A204.1 (cell line): Measurements from ENCODE around the gene LRRC23.
"Not testable (repeated sequence)": the region's sequence is repeated elsewhere in the genome, so short reads cannot be mapped to it uniquely, and the experiment has no call there.

Experiments used
- FAIRE-seq: peaks from 2 replicates; lab custom pipeline; 2012; peaks lifted over from hg19 to GRCh38; lab: Jason Lieb, UNC

LRRC23 gene

GRCh38 chr12:6873094-6874014 lies 31.3 kb upstream of the LRRC23 start, which contains the start of gene SPSB2:
Gene SPSB2, minus strand, starts transcription at chr12:6873303. Its CDS starts 402 bp downstream, at chr12:6872901.
- peak; percentile 49 for FAIRE-seq

- not testable (repeated sequence) for FAIRE-seq
Observed at GRCh38 chr12:6874015-6874368, 30.6 kb upstream of the LRRC23 start.

- FAIRE-seq: not testable (repeated sequence)
Observed at GRCh38 chr12:6879824-6880223, 24.8 kb upstream of the LRRC23 start.

- FAIRE-seq: no peak
Observed at GRCh38 chr12:6883252-6883651, 21.4 kb upstream of the LRRC23 start.

- FAIRE-seq: no peak
Observed at GRCh38 chr12:6883683-6884082, 20.9 kb upstream of the LRRC23 start.

GRCh38 chr12:6884539-6884938 lies 20.1 kb upstream of the LRRC23 start:
- FAIRE-seq: no peak

GRCh38 chr12:6886206-6886999 lies 18.2 kb upstream of the LRRC23 start:
- FAIRE-seq: not testable (repeated sequence)

GRCh38 chr12:6887460-6887859 lies 17.2 kb upstream of the LRRC23 start:
- FAIRE-seq: no peak

- FAIRE-seq: no peak
Observed at GRCh38 chr12:6888360-6888759, 16.3 kb upstream of the LRRC23 start.

- FAIRE-seq: not testable (repeated sequence)
Observed at GRCh38 chr12:6888794-6889193, 15.8 kb upstream of the LRRC23 start.

GRCh38 chr12:6889775-6890573 lies 14.6 kb upstream of the LRRC23 start:
- FAIRE-seq: not testable (repeated sequence)

- FAIRE-seq: peak; percentile 37
Observed at GRCh38 chr12:6890789-6891645, 13.6 kb upstream of the LRRC23 start.

GRCh38 chr12:6891646-6892001 lies 13.0 kb upstream of the LRRC23 start:
- no peak for FAIRE-seq

GRCh38 chr12:6892683-6893082 lies 11.9 kb upstream of the LRRC23 start:
- FAIRE-seq: not testable (repeated sequence)

GRCh38 chr12:6894321-6894720 lies 10.3 kb upstream of the LRRC23 start:
- no peak for FAIRE-seq

- FAIRE-seq: no peak
Observed at GRCh38 chr12:6896846-6897435, 7.7 kb upstream of the LRRC23 start.

GRCh38 chr12:6899427-6899826 lies 5.2 kb upstream of the LRRC23 start:
- FAIRE-seq: no peak

GRCh38 chr12:6899837-6900519 lies 4.6 kb upstream of the LRRC23 start:
- FAIRE-seq: no peak

GRCh38 chr12:6902448-6902847 lies 2.2 kb upstream of the LRRC23 start:
- FAIRE-seq: no peak

GRCh38 chr12:6903722-6904121 lies 900 bp upstream of the LRRC23 start:
- FAIRE-seq: no peak
